H1 (cell line): ENCODE data around the gene ZNF609. TPM values are rescaled to one million over a fixed set of nuclear protein-coding genes. Genes with fewer than 3 reads are reported as not detected.

Experiments
- CHD7 ChIP-seq: fragments of 300-600 bp; sonication (generic); IDR thresholded peaks from 2 replicates; pipeline ENCODE4 v1.7.1; 2012; ENCODE audit warnings: low read length, moderate library complexity, mild to moderate bottlenecking, inconsistent platforms; ENCODE audit not compliant: insufficient replicate concordance
- HDAC2 ChIP-seq, 2 experiments: fragments of 300-600 bp in 1 of 2; sonication (generic) in 1 of 2; IDR thresholded peaks; 2 replicates each; pipeline ENCODE4 v1.6.1; 2011 to 2012; ENCODE audit warnings: low read depth in 2 of 2, low read length in 2 of 2, mild to moderate bottlenecking in 2 of 2, moderate library complexity in 2 of 2, borderline replicate concordance in 1 of 2, inconsistent platforms in 1 of 2
- SP4 ChIP-seq: IDR thresholded peaks from 2 replicates; pipeline ENCODE4 v1.6.1; 2012; ENCODE audit warnings: low read length, inconsistent platforms
- polyA plus RNA-seq, 7 experiments: library from polyadenylated mRNA; depleted of rRNA in 3 of 7; stranded (reverse) in 5 of 7; unstranded in 2 of 7; fragments of >200 nt in 5 of 7; fragments of 200-250 nt in 2 of 7; gene quantifications; 1 replicate in 5 of 7; 2 replicates in 1 of 7; 4 replicates in 1 of 7; pipeline versions ENCODE4 v1.2.1 to v1.2.3, GENCODE V29; 2011 to 2013; ENCODE audit warnings: missing spikeins in 2 of 7, mixed read lengths in 2 of 7
- total RNA-seq: library from RNA; stranded (reverse); fragmentation: NEBNext Ultra II Directional; extraction: Animal tissue kit (Norgen Biotek cat#: 25700); gene quantifications from 2 replicates; pipeline ENCODE4 v1.2.1, GENCODE V29; 2021

The ZNF609 gene
- total and polyA plus RNA-seq, 2 of the 8 experiments (the other 6 are each of a cell fraction or from before 2014, with no cell fraction given) = 15.5 to 47.8 TPM

DNA sequence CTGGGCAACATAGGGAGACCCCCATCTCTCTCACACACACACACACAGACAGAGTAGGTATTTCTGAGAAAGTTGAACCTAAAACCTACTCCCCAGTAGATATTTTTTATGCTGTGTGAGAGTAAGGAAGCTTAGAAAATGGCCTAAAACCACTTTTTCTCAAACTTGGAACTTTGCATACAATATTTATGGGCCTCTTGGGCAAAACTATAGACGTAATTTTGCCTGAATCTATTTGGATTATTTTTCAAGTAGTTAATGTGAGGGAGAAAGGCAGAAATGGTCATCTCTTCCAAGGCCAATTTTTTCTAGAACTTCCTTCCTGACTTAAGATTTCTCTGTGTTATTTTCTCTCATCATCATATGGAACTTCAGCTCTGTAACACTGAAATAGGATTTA is 81.7 kb downstream of the ZNF609 start (continued):
- TF ChIP-seq HDAC2 (IDR thresholded peaks at IDR 0.05; ENCODE audit: borderline replicate concordance in 1 of 2, low read depth in 2 of 2, low read length in 2 of 2) (no peak), SP4 (no peak), CHD7 (no peak)
- TF ChIP-seq, all 59 proteins: peak for 0
